ENCODE data around the gene HNRNPLL.
A peak's percentile ranks its signal among the peaks of the same experiment; 100 is the strongest.

Gene HNRNPLL

DNA sequence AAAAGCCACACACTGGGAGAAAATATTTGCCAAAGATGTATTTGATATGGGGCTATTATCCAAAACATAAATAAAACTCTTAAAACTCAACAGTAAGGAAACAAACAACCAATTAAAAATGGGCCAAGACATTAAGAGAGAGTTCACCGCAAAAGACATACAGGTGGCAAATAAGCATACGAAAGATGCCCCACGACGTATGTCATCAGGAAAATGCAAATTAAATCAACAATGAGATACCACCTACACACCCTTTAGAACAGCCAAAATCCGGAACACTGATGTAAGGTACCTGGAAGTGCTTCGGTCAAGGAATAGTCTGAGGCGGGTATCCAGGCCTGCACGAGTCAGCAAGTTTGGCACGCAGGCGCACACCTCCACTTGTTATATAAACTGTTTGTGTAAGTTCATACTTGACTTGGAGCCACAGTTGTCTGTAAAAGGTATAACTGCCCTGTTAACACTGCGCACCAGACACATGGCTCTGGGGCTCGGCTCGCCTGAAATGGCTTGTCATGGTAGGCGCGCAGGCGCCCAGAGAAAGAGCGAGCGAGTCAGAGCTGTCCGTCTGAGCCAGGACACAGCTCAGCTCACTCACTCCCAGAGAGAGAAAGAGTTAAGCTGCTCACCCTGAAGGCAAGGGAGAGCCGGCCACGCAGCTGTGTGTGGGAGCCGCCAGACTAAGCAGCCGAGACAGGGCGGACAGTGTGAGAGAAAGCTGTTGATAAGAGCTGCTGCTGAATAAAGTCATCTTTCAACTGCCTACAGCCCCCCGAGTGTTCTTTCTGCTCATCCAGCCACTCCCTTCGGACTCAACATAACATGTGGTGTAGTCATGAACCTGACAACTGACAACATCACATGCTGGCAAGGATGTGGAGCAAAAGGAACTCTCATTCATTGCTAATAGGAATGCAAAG, 87.3 kb downstream of the HNRNPLL start (continued):
- TF ChIP-seq ZNF548 (tag by site-specific recombination; IDR thresholded peaks at IDR 0.05) = no peak
- TF ChIP-seq FEZF1 (tag by site-specific recombination; IDR thresholded peaks at IDR 0.05) = no peak
- TF ChIP-seq ZBTB1 (tag by site-specific recombination; IDR thresholded peaks at IDR 0.05) = no peak
- TF ChIP-seq RBAK (tag by site-specific recombination; IDR thresholded peaks at IDR 0.05) = no peak
- no peak for TF ChIP-seq ZNF654 (tag by site-specific recombination; IDR thresholded peaks at IDR 0.05; ENCODE audit: low read depth)
- TF ChIP-seq, protein P1, sequence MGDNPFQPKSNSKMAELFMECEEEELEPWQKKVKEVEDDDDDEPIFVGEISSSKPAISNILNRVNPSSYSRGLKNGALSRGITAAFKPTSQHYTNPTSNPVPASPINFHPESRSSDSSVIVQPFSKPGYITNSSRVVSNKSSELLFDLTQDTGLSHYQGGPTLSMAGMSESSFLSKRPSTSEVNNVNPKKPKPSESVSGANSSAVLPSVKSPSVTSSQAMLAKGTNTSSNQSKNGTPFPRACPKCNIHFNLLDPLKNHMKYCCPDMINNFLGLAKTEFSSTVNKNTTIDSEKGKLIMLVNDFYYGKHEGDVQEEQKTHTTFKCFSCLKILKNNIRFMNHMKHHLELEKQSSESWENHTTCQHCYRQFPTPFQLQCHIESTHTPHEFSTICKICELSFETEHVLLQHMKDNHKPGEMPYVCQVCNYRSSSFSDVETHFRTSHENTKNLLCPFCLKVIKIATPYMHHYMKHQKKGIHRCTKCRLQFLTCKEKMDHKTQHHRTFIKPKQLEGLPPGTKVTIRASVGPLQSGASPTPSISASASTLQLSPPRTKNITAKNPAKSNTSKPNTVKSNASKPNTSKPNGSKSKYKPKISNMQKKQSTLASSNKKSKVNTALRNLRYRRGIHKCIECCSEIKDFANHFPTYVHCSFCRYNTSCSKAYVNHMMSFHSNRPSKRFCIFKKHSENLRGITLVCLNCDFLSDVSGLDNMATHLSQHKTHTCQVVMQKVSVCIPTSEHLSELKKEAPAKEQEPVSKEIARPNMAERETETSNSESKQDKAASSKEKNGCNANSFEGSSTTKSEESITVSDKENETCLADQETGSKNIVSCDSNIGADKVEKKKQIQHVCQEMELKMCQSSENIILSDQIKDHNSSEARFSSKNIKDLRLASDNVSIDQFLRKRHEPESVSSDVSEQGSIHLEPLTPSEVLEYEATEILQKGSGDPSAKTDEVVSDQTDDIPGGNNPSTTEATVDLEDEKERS (tag by site-specific recombination; IDR thresholded peaks at IDR 0.05) = no peak
- TF ChIP-seq ZIC2 (tag by site-specific recombination; IDR thresholded peaks at IDR 0.05) = no peak
- TF ChIP-seq ZNF843 (tag by site-specific recombination; IDR thresholded peaks at IDR 0.05) = no peak
- TF ChIP-seq ZNF777 (tag by site-specific recombination; IDR thresholded peaks at IDR 0.05; ENCODE audit: borderline replicate concordance) = no peak
- no peak for TF ChIP-seq ZNF530 (tag by site-specific recombination; IDR thresholded peaks at IDR 0.05; ENCODE audit: low read depth)
- no peak for TF ChIP-seq ZNF571 (tag by site-specific recombination; IDR thresholded peaks at IDR 0.05)
- TF ChIP-seq ZNF830 (tag by site-specific recombination; IDR thresholded peaks at IDR 0.05; ENCODE audit: low read depth) = no peak
- TF ChIP-seq, protein P2, sequence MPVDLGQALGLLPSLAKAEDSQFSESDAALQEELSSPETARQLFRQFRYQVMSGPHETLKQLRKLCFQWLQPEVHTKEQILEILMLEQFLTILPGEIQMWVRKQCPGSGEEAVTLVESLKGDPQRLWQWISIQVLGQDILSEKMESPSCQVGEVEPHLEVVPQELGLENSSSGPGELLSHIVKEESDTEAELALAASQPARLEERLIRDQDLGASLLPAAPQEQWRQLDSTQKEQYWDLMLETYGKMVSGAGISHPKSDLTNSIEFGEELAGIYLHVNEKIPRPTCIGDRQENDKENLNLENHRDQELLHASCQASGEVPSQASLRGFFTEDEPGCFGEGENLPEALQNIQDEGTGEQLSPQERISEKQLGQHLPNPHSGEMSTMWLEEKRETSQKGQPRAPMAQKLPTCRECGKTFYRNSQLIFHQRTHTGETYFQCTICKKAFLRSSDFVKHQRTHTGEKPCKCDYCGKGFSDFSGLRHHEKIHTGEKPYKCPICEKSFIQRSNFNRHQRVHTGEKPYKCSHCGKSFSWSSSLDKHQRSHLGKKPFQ (tag by site-specific recombination; IDR thresholded peaks at IDR 0.05) = no peak
- TF ChIP-seq, protein P3, sequence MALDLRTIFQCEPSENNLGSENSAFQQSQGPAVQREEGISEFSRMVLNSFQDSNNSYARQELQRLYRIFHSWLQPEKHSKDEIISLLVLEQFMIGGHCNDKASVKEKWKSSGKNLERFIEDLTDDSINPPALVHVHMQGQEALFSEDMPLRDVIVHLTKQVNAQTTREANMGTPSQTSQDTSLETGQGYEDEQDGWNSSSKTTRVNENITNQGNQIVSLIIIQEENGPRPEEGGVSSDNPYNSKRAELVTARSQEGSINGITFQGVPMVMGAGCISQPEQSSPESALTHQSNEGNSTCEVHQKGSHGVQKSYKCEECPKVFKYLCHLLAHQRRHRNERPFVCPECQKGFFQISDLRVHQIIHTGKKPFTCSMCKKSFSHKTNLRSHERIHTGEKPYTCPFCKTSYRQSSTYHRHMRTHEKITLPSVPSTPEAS (tag by site-specific recombination; IDR thresholded peaks at IDR 0.05) = 0 out of 2 replicates have a peak, but pooled peaks have one; percentile 10
- TF ChIP-seq ZBTB17 (tag by site-specific recombination; IDR thresholded peaks at IDR 0.05) = peak; percentile 83
- no peak for TF ChIP-seq KLF8 (tag by site-specific recombination; IDR thresholded peaks at IDR 0.05)
- no peak for TF ChIP-seq ZNF350 (tag by site-specific recombination; IDR thresholded peaks at IDR 0.05)
- TF ChIP-seq ZFP69B (tag by site-specific recombination; IDR thresholded peaks at IDR 0.05) = no peak
- TF ChIP-seq MYNN (tag by site-specific recombination; IDR thresholded peaks at IDR 0.05; ENCODE audit: borderline replicate concordance) = no peak
- TF ChIP-seq PRDM1 (tag by site-specific recombination; IDR thresholded peaks at IDR 0.05) = no peak
- peak; percentile 35 for TF ChIP-seq ZNF335 (tag by site-specific recombination; conservative IDR thresholded peaks at IDR 0.05)

All from HEK293 (cell line).